IMR-90 (cell line): ENCODE measurements around the gene CAMK4. TPM values are rescaled to one million over a fixed set of nuclear protein-coding genes. Genes with fewer than 3 reads are reported as not detected.

ENCODE experiments used
- ATAC-seq: fragments of 200-7000 bp; cut with Tn5 transposase; 2 replicates; pipeline ENCODE4 v1.9.1; 2020; ENCODE audit warnings: low read depth, mild to moderate bottlenecking, moderate library complexity
- BruUV-seq: library from RNA; stranded (reverse); fragments of 400-500 nt; replicated peaks from 2 replicates; lab custom pipeline; 2021; lab: Mats Ljungman, UMichigan
- CTCF ChIA-PET: fragments of 300-600 bp; formaldehyde crosslinking; extraction: SDS; loops from one replicate; lab custom pipeline; 2021; ENCODE audit warnings: antibody characterized with exemption; lab: Yijun Ruan, JAX
- POLR2A ChIA-PET: fragments of 300-600 bp; sonication (Branson Sonifier 250); formaldehyde crosslinking; loops from one replicate; lab custom pipeline; 2022; ENCODE audit warnings: antibody characterized with exemption; ENCODE audit not compliant: unreplicated experiment; lab: Charles Lee
- DNase-seq: peaks from one replicate; pipeline ENCODE4 v3.0.0; 2013
- H2AFZ ChIP-seq: replicated peaks from 2 replicates; pipeline ENCODE3; 2013; ENCODE audit warnings: low read length, mild to moderate bottlenecking; ENCODE audit not compliant: poor library complexity
- H2AK5ac ChIP-seq: 2 replicates; pipeline ENCODE4 v1.6.1; 2013; ENCODE audit warnings: low read depth, low read length, inconsistent platforms
- H2AK9ac ChIP-seq: replicated peaks from 2 replicates; pipeline ENCODE3; 2013; ENCODE audit warnings: mild to moderate bottlenecking, low read depth, low read length, moderate library complexity; ENCODE audit not compliant: poor library complexity
- H2BK120ac ChIP-seq: 2 replicates; pipeline ENCODE4 v1.6.1; 2013; ENCODE audit warnings: low read depth, low read length, inconsistent platforms
- H2BK15ac ChIP-seq: 3 replicates; pipeline ENCODE4 v1.6.1; 2013; ENCODE audit warnings: low read depth, low read length, inconsistent platforms
- H2BK20ac ChIP-seq: 2 replicates; pipeline ENCODE4 v1.6.1; 2013; ENCODE audit warnings: low read depth, mild to moderate bottlenecking, inconsistent platforms, low read length, moderate library complexity
- H2BK5ac ChIP-seq: 2 replicates; pipeline ENCODE4 v1.6.1; 2013; ENCODE audit warnings: mild to moderate bottlenecking, low read depth, low read length, inconsistent platforms; ENCODE audit not compliant: poor library complexity, severe bottlenecking
- H3K14ac ChIP-seq: replicated peaks from 2 replicates; pipeline ENCODE4 v1.6.1; 2013; ENCODE audit warnings: low read depth, low read length, inconsistent platforms
- H3K18ac ChIP-seq: 2 replicates; pipeline ENCODE4 v1.6.1; 2013; ENCODE audit warnings: low read depth, low read length, control low read depth
- H3K23ac ChIP-seq: 2 replicates; pipeline ENCODE4 v1.6.1; 2013; ENCODE audit warnings: low read depth, low read length, inconsistent platforms
- H3K27ac ChIP-seq: 2 replicates; pipeline ENCODE4 v1.5.1; 2013; ENCODE audit warnings: mild to moderate bottlenecking, control low read depth, low read length; ENCODE audit not compliant: insufficient read depth
- H3K27me3 ChIP-seq: 2 replicates; pipeline ENCODE4 v1.6.1; 2013; ENCODE audit warnings: low read length; ENCODE audit not compliant: control insufficient read depth, insufficient read depth
- H3K36me3 ChIP-seq: 2 replicates; pipeline ENCODE4 v1.6.1; 2013; ENCODE audit warnings: low read length, mixed read lengths; ENCODE audit not compliant: control insufficient read depth, insufficient read depth
- H3K4ac ChIP-seq: 2 replicates; pipeline ENCODE4 v1.6.1; 2013; ENCODE audit warnings: low read depth, low read length, inconsistent platforms
- H3K4me1 ChIP-seq: 2 replicates; pipeline ENCODE4 v1.6.1; 2013; ENCODE audit warnings: low read length, mixed read lengths; ENCODE audit not compliant: control insufficient read depth, insufficient read depth
- H3K4me2 ChIP-seq: 2 replicates; pipeline ENCODE4 v1.6.1; 2013; ENCODE audit warnings: low read depth, mild to moderate bottlenecking, control low read depth, low read length, moderate library complexity
- H3K4me3 ChIP-seq: 2 replicates; pipeline ENCODE4 v1.5.1; 2013; ENCODE audit warnings: low read depth, mild to moderate bottlenecking, control low read depth, low read length, moderate library complexity; ENCODE audit not compliant: insufficient read depth
- H3K56ac ChIP-seq: 2 replicates; pipeline ENCODE4 v1.6.1; 2013; ENCODE audit warnings: low read length, inconsistent platforms; ENCODE audit not compliant: insufficient read depth; ENCODE audit errors: extremely low read depth
- H3K79me1 ChIP-seq, 2 experiments: 2 replicates each; pipeline ENCODE4 v1.6.1; 2013; ENCODE audit warnings: low read length in 2 of 2, inconsistent platforms in 1 of 2, low read depth in 1 of 2
- H3K9ac ChIP-seq: 2 replicates; pipeline ENCODE4 v1.6.1; 2013; ENCODE audit warnings: low read depth, low read length, control low read depth
- H3K9me1 ChIP-seq: 2 replicates; pipeline ENCODE4 v1.6.1; 2013; ENCODE audit warnings: low read length, inconsistent platforms; ENCODE audit not compliant: insufficient read depth
- H3K9me3 ChIP-seq: 2 replicates; pipeline ENCODE4 v1.6.1; 2013; ENCODE audit warnings: low read length; ENCODE audit not compliant: control insufficient read depth, insufficient read depth
- H4K20me1 ChIP-seq: 2 replicates; pipeline ENCODE4 v1.6.1; 2013; ENCODE audit warnings: low read length, inconsistent platforms; ENCODE audit not compliant: insufficient read depth
- H4K5ac ChIP-seq: 2 replicates; pipeline ENCODE4 v1.6.1; 2013; ENCODE audit warnings: mild to moderate bottlenecking, low read depth, low read length, control low read depth
- H4K8ac ChIP-seq, 2 experiments: 2 replicates each; pipeline ENCODE4 v1.6.1; 2013; ENCODE audit warnings: low read depth in 2 of 2, low read length in 2 of 2, control low read depth in 1 of 2, inconsistent platforms in 1 of 2
- H4K91ac ChIP-seq: 2 replicates; pipeline ENCODE4 v1.6.1; 2013; ENCODE audit warnings: low read depth, low read length, inconsistent platforms; ENCODE audit not compliant: insufficient read depth
- BHLHE40 ChIP-seq: fragments of 150-350 bp; IDR thresholded peaks from 2 replicates; pipeline ENCODE4 v1.6.1; 2016; ENCODE audit warnings: mild to moderate bottlenecking, low read depth, low read length
- CEBPB ChIP-seq: IDR thresholded peaks from 2 replicates; pipeline ENCODE4 v1.6.1; 2012; ENCODE audit warnings: low read depth, low read length, improper control_type of control experiment
- FOS ChIP-seq: fragments of 150-350 bp; IDR thresholded peaks from 2 replicates; pipeline ENCODE4 v1.6.1; 2016; ENCODE audit warnings: low read depth, low read length
- MAFK ChIP-seq: IDR thresholded peaks from 2 replicates; pipeline ENCODE4 v1.6.1; 2012; ENCODE audit warnings: low read depth, low read length, improper control_type of control experiment
- MXI1 ChIP-seq: IDR thresholded peaks from 2 replicates; pipeline ENCODE4 v1.6.1; 2012; ENCODE audit warnings: low read depth, mild to moderate bottlenecking, low read length, moderate library complexity, borderline replicate concordance
- NFE2L2 ChIP-seq: fragments of 150-350 bp; IDR thresholded peaks from 2 replicates; pipeline ENCODE4 v1.6.1; 2016; ENCODE audit warnings: low read depth, mild to moderate bottlenecking, low read length
- POLR2A ChIP-seq: IDR thresholded peaks from 2 replicates; pipeline ENCODE4 v1.6.1; 2012; ENCODE audit warnings: mild to moderate bottlenecking, low read depth, low read length
- RFX5 ChIP-seq: IDR thresholded peaks from 2 replicates; pipeline ENCODE4 v1.8.0; 2012; ENCODE audit warnings: low read depth, mild to moderate bottlenecking, low read length, moderate library complexity
- SMC3 ChIP-seq: fragments of 150-350 bp; IDR thresholded peaks from 2 replicates; pipeline ENCODE4 v1.6.1; 2016; ENCODE audit warnings: low read depth, mild to moderate bottlenecking, antibody characterized with exemption, low read length, moderate library complexity
- USF2 ChIP-seq: fragments of 150-350 bp; IDR thresholded peaks from 2 replicates; pipeline ENCODE4 v1.6.1; 2017; ENCODE audit warnings: mild to moderate bottlenecking, antibody characterized with exemption, low read length, low read depth
- WGBS, 2 experiments: methylation state at CpG; one replicate each; pipeline versions ENCODE4 v1.1.5 to v1.1.7; 2013; ENCODE audit warnings: missing lambda C conversion rate in 2 of 2; ENCODE audit not compliant: insufficient read length in 1 of 2; ENCODE audit errors: extremely low coverage in 2 of 2; 5-methylcytosine and 5-hydroxymethylcytosine counted together
- dilution Hi-C: fragments of 300-500 bp; cut with HindIII; formaldehyde crosslinking; loops from one replicate; pipeline ENCODE4 v1.14.3; 2018; ENCODE audit warnings: low sequenced_read_pairs; ENCODE audit not compliant: unreplicated experiment
- in situ Hi-C: fragments of 300-500 bp; cut with MboI; formaldehyde crosslinking; loops from 3 replicates; pipeline ENCODE4 v1.14.3; 2019; ENCODE audit warnings: low sequenced_read_pairs, inconsistent platforms, mixed read lengths
- intact Hi-C: fragments of 100-400 bp; cut with micrococcal nuclease; formaldehyde crosslinking; loops from 2 replicates; pipeline ENCODE4 v1.10.0; 2022
- polyA plus RNA-seq, 3 experiments: library from polyadenylated mRNA; depleted of rRNA; stranded (reverse); fragments of >200 nt; gene quantifications; 2 replicates each; pipeline ENCODE4 v1.2.3, GENCODE V29; 2012; ENCODE audit warnings: low replicate concordance in 1 of 3
- total RNA-seq: library from RNA; depleted of rRNA; stranded (reverse); fragments of >200 nt; gene quantifications from 2 replicates; pipeline ENCODE4 v1.2.3, GENCODE V29; 2012
- TF ChIP-seq, protein P1 (sequence below): fragments of 150-350 bp; IDR thresholded peaks from 2 replicates; pipeline ENCODE4 v1.6.1; 2016; ENCODE audit warnings: low read depth, mild to moderate bottlenecking, low read length, moderate library complexity, borderline replicate concordance

CAMK4 gene
- total and polyA plus RNA-seq, 2 of the 4 experiments (the other 2 are of a cell fraction): 3.7 to 4.8 TPM

- H2BK120ac ChIP-seq: peak overlapping the region; percentile 96; the same call in 1 of the 2 replicates
- no peak for TF ChIP-seq BHLHE40
- no peak for TF ChIP-seq NFE2L2
- no peak for TF ChIP-seq MAFK
- TF ChIP-seq, protein P1, sequence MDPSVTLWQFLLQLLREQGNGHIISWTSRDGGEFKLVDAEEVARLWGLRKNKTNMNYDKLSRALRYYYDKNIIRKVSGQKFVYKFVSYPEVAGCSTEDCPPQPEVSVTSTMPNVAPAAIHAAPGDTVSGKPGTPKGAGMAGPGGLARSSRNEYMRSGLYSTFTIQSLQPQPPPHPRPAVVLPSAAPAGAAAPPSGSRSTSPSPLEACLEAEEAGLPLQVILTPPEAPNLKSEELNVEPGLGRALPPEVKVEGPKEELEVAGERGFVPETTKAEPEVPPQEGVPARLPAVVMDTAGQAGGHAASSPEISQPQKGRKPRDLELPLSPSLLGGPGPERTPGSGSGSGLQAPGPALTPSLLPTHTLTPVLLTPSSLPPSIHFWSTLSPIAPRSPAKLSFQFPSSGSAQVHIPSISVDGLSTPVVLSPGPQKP: no peak
- no peak for TF ChIP-seq FOS
- no peak for TF ChIP-seq POLR2A
- no peak for TF ChIP-seq MXI1
- TF ChIP-seq RFX5: no peak
- TF ChIP-seq USF2: no peak
- TF ChIP-seq SMC3: no peak
- TF ChIP-seq CEBPB: no peak
- DNase-seq (no peak), ATAC-seq (no peak)
- no peak overlapping the region for H2AK9ac ChIP-seq
- no peaks in the 10 kb centered on the region for H3K79me1 ChIP-seq
- no peak overlapping the region for H3K56ac ChIP-seq
- H3K9me1 ChIP-seq: no peaks in the 10 kb centered on the region
- H2AK5ac ChIP-seq: no peak overlapping the region; the same call in 1 of the 2 replicates
- H3K27ac ChIP-seq: peak overlapping the region; percentile 76; the same call in 1 of the 2 replicates
- in situ Hi-C loops (no loop called here), intact Hi-C loops (no loop called here), dilution Hi-C loops (no loop called here)
- no peak overlapping the region for H3K23ac ChIP-seq
- BruUV-seq: no TSS peak
- no peaks in the 10 kb centered on the region for H3K27me3 ChIP-seq
- H3K9ac ChIP-seq: no peak overlapping the region
- CTCF ChIA-PET: no interaction called here
- H3K4me3 ChIP-seq: no peak overlapping the region
- H4K5ac ChIP-seq: peak overlapping the region; percentile 96
- peak overlapping the region; percentile 60; the same call in 1 of the 2 replicates for H4K91ac ChIP-seq
- peak overlapping the region; percentile 98 for H3K18ac ChIP-seq
- no peaks in the 10 kb centered on the region for H3K4me1 ChIP-seq
- no peaks in the 10 kb centered on the region for H4K20me1 ChIP-seq
- peak overlapping the region; percentile 79 for H2BK5ac ChIP-seq
- H2BK20ac ChIP-seq: peak overlapping the region; percentile 79
- no peak overlapping the region for H3K4me2 ChIP-seq
- POLR2A ChIA-PET: no interaction called here
- H3K14ac ChIP-seq: no peak overlapping the region
- peak overlapping the region; percentile 52 to 80; a peak in 3 of 4 replicates for H4K8ac ChIP-seq
- no peaks in the 10 kb centered on the region for H3K9me3 ChIP-seq
- H2AFZ ChIP-seq: no peak overlapping the region
- no peak overlapping the region for H2BK15ac ChIP-seq
- peaks cover 6% of the 10 kb centered on the region for H3K36me3 ChIP-seq
- WGBS, 2 experiments: no CpG with 5 or more reads among the region's 1 CpG
- H3K4ac ChIP-seq: peak overlapping the region; percentile 61
Measured at GRCh38 chr5:111495159-111495558, 271.0 kb downstream of the CAMK4 start.
